Adrenal gland (tissue), 12 donors: Measurements from ENCODE around the gene CRTC3. TPM values are rescaled to one million over a fixed set of nuclear protein-coding genes. Genes with fewer than 3 reads are reported as not detected.
"Not testable (repeated sequence)": the region's sequence is repeated elsewhere in the genome, so short reads cannot be mapped to it uniquely, and the experiment has no call there.

Source experiments
- DNase-seq, 7 donors: peaks; one replicate each; pipeline ENCODE4 v3.0.0-alpha.2; 2019 to 2020
- H3K27ac ChIP-seq, 5 donors: fragments of 200-600 bp; sonication (generic) in 4 of 5; 1 replicate in 3 of 5; 2 replicates in 2 of 5; pipeline versions ENCODE4 v1.5.1 to v1.8.0; 2016 to 2020; ENCODE audit warnings: mild to moderate bottlenecking in 1 of 5
- H3K27me3 ChIP-seq: fragments of 200-600 bp; 2 replicates; pipeline ENCODE4 v1.8.0; 2021
- H3K36me3 ChIP-seq, 2 donors: fragments of 200-600 bp; replicated peaks in 1 of 2; 1 replicate in 1 of 2; 2 replicates in 1 of 2; pipeline versions ENCODE4 v1.5.1 to v1.8.0; 2018 to 2022
- H3K4me1 ChIP-seq, 2 donors: fragments of 200-600 bp; replicated peaks in 1 of 2; 1 replicate in 1 of 2; 2 replicates in 1 of 2; pipeline versions ENCODE4 v1.5.1 to v1.8.0; 2018 to 2021
- H3K4me3 ChIP-seq, 4 donors: fragments of 200-600 bp; sonication (generic) in 3 of 4; one replicate each; pipeline ENCODE4 v1.5.1; 2016 to 2018
- H3K9me3 ChIP-seq, 3 donors: fragments of 200-600 bp; sonication (generic) in 1 of 3; replicated peaks in 1 of 3; 1 replicate in 2 of 3; 2 replicates in 1 of 3; pipeline versions ENCODE4 v1.5.1 to v1.8.0; 2016 to 2021
- POLR2A ChIP-seq, 2 donors: fragments of 450-650 bp; IDR thresholded peaks; one replicate each; pipeline ENCODE4 v1.6.1; 2017; ENCODE audit warnings: antibody characterized with exemption in 2 of 2, mild to moderate bottlenecking in 2 of 2, moderate library complexity in 1 of 2
- whole genome bisulfite sequencing, 4 donors: extraction: QIAGEN DNeasy Blood & Tissue Kit in 2 of 4; methylation state at CpG; one replicate each; pipeline versions ENCODE4 v1.1.5 to v1.1.7; 2013 to 2017; 5-methylcytosine and 5-hydroxymethylcytosine counted together
- intact Hi-C, 2 donors: fragments of 100-400 bp; cut with DNase I; formaldehyde crosslinking; loops; one replicate each; pipeline versions ENCODE4 v1.14.1 to v1.15.0; 2022 to 2023
- polyA plus RNA-seq, 3 donors: library from polyadenylated mRNA; stranded (reverse); fragments of 200-250 nt in 2 of 3; fragments of 350-450 nt in 1 of 3; fragmentation: Illumina TruSeq in 1 of 3; extraction: RNeasy Lipid Tissue Mini Kit (QIAGEN cat#74804) in 1 of 3; gene quantifications; one replicate each; pipeline ENCODE4 v1.2.3, GENCODE V29; 2013 to 2014
- total RNA-seq, 9 donors: library from RNA; depleted of rRNA in 4 of 9; stranded (reverse); fragments of >200 nt in 4 of 9; fragments of 120-200 nt in 1 of 9; fragmentation: NEBNext Ultra II Directional in 1 of 9; extraction: Animal tissue kit (Norgen Biotek cat#: 25700) in 1 of 9; gene quantifications; one replicate each; pipeline versions ENCODE4 v1.1.0 to v1.2.4, GENCODE V29; 2013 to 2023
- TF ChIP-seq, protein P1 (sequence below), 6 experiments: fragments of 450-650 bp in 4 of 6; fragments of 200-600 bp in 2 of 6; sonication (generic) in 1 of 6; IDR thresholded peaks; 1 replicate in 5 of 6; 2 replicates in 1 of 6; pipeline versions ENCODE4 v1.5.1 to v1.8.0; 2016 to 2021; ENCODE audit warnings: antibody characterized with exemption in 6 of 6, mild to moderate bottlenecking in 2 of 6, moderate library complexity in 1 of 6
- donor health status: healthy with polysubstance abuse.
- donor health status: Bipolar disorder and iron deficiency.
- donor health status: DM: yes; HTN: yes; CAD: no.
- donor health status: DM: no; HTN: no; CAD: no.
- donor health status: DM: no; HTN: no; CAD: no.
- donor health status: DM: yes; HTN: yes; CAD: no.

Gene CRTC3
- total and polyA plus RNA-seq, 12 donors, result 11.5 to 46.7 (median 31.8) TPM

DNA sequence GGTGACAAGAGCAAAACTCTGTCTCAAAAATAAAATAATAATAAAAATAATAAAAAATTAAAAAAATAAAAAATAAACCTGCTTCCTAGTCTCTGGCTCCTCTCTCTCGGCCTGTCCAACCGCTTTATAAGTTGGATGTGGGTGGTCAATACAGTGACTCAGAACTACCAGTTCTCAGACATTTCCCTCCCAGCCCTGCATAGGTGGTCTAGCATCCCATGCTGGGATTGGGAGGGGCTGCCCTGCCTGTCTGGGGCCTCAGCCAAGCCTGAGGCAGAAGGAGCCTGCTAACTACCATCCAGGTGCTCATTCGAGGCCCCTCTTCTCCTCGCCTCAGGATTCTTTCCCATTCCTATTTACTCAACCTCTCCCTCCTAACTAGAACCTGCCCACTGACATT lies 154.2 kb downstream of the CRTC3 start:
- 89 to 95% (median 93%) methylated on average over 4 of the region's 4 CpGs for WGBS, 4 donors
- DNase-seq, result no peak
- Histone ChIP-seq H3K27me3 (no peaks in the 10 kb centered on the region), H3K36me3 (no peaks in the 10 kb centered on the region), H3K4me1 (peaks cover 0 to 13% of the 10 kb centered on the region in 2 donors), H3K9me3 (no peaks in the 10 kb centered on the region), H3K27ac (no peak overlapping the region), H3K4me3 (no peak overlapping the region)
- no peak for TF ChIP-seq POLR2A (IDR thresholded peaks at IDR 0.05)
- TF ChIP-seq, protein P1, sequence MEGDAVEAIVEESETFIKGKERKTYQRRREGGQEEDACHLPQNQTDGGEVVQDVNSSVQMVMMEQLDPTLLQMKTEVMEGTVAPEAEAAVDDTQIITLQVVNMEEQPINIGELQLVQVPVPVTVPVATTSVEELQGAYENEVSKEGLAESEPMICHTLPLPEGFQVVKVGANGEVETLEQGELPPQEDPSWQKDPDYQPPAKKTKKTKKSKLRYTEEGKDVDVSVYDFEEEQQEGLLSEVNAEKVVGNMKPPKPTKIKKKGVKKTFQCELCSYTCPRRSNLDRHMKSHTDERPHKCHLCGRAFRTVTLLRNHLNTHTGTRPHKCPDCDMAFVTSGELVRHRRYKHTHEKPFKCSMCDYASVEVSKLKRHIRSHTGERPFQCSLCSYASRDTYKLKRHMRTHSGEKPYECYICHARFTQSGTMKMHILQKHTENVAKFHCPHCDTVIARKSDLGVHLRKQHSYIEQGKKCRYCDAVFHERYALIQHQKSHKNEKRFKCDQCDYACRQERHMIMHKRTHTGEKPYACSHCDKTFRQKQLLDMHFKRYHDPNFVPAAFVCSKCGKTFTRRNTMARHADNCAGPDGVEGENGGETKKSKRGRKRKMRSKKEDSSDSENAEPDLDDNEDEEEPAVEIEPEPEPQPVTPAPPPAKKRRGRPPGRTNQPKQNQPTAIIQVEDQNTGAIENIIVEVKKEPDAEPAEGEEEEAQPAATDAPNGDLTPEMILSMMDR (IDR thresholded peaks at IDR 0.05), result no peak
- intact Hi-C loops, result no loop called here

DNA sequence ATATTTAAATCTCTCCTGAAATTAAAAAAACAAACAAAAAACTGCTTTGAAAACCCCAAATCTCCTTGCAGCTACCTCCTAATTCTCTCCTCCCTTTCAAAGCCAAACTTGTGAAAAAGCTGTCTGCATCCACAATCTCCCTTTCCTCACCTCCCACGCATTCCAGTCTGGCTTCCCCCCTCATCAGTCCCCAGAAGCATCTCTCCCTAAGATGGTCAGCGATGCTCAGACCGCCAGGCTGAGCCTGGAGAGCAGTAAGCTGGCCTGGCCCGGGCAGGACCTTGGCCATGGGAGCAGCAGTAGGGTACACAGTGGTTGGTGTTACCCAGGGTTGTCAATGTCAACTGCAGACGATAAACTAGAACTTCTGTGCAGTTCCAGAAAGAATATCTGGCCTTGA lies 154.6 kb downstream of the CRTC3 start:
- WGBS, 4 donors, result 80 to 83% (median 82%) methylated on average over 4 to 5 of the region's 5 CpGs
- no peak for DNase-seq

DNA sequence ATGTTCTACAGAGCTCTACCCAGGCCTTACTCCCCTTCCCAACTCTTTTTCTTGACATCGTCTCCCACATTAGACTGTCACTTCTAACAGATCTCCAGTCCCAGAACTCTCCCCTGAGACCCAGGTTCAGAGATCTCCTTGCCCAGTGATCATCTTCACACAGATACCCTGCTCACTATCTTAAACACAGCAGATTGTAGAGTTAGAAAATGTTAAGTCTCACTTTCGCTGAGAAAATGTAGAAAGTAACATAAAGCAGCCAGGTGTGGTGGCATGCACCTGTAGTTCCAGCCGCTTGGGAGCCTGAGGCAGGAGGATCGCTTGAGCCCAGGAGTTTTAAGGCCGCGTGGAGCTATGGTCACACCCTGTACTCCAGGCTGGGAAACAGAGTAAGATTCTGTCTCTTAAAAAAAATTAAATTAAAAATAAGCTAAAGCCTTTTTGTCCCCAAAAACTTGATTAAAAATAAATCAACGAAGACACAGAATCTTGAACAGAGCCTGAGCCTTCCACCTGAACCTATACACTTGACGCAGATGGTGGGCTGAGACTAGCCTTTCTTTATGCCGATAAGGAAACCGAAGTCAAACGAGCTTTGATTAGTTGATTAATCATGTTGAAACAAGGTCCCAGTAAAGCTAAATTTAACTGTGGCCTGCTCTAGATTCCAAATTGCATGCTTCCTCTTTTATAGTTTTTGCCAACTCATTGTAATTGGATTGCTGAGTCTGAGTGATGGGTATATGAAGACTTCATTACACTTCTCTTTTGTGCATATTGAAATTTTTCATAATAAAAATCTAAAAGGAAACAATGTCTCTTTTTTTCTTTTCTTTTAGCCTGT lies 156.1 kb downstream of the CRTC3 start:
- Histone ChIP-seq H3K36me3 (no peaks in the 10 kb centered on the region), H3K4me1 (peaks cover 0 to 6% of the 10 kb centered on the region in 2 donors), H3K27ac (no peak overlapping the region), H3K9me3 (no peaks in the 10 kb centered on the region), H3K27me3 (no peaks in the 10 kb centered on the region), H3K4me3 (no peak overlapping the region)
- WGBS, 4 donors, result 73 to 79% (median 76%) methylated on average over 11 of the region's 11 CpGs
- intact Hi-C loops, result no loop called here
- TF ChIP-seq, protein P1 (IDR thresholded peaks at IDR 0.05), result no peak
- TF ChIP-seq POLR2A (IDR thresholded peaks at IDR 0.05), result no peak
- no peak for DNase-seq

More for the DNA sequence above, 154.6 kb downstream of the CRTC3 start:
- Histone ChIP-seq H3K36me3 (no peaks in the 10 kb centered on the region), H3K4me3 (no peak overlapping the region), H3K4me1 (peaks cover 0 to 13% of the 10 kb centered on the region in 2 donors), H3K27me3 (no peaks in the 10 kb centered on the region), H3K9me3 (no peaks in the 10 kb centered on the region), H3K27ac (no peak overlapping the region)
- TF ChIP-seq, protein P1 (IDR thresholded peaks at IDR 0.05), result no peak
- TF ChIP-seq POLR2A (IDR thresholded peaks at IDR 0.05), result no peak
- intact Hi-C loops, result no loop called here

DNA sequence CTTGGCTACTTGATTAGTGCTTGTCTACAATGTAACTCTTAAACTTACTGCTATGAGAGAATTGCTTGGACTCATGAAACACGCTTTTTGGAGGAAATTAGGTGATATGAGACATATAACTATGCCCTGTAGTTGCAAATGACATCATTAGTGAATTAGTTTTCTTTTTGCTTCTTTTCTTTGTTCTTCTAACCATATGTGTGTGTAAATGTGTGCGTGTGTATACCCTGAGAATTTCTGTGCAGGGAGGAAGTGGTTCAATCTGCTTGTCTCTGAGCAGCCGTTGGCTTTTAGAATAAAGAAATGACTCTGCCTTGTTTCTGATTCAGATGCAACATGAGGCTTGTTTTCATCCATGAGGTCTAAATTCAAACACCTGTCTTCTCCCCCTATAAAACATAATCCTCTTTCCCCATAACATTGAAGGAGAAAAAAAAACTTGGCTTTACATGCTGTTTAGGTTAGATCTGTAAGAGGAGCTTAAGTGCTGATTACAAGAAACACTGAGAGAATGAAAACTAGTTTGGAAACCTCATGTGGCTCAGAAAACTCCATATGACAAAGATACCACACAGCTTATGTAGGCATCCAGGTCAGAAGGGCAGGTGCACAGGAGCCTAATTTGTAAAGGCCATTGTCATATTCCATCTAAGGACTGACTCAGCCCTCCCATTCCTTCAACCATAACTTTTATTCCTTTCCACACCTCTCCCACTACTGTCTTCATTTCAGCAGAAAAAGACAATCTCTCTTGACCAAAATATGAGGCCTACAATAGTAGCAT lies 156.9 kb downstream of the CRTC3 start:
- 76 to 89% (median 87%) methylated on average over 3 of the region's 3 CpGs for WGBS, 4 donors
- TF ChIP-seq, protein P1 (IDR thresholded peaks at IDR 0.05), result no peak
- TF ChIP-seq POLR2A (IDR thresholded peaks at IDR 0.05), result no peak
- Histone ChIP-seq H3K27ac (no peak overlapping the region), H3K4me3 (no peak overlapping the region), H3K36me3 (no peaks in the 10 kb centered on the region), H3K4me1 (peaks cover 6 to 9% of the 10 kb centered on the region in 2 donors), H3K27me3 (no peaks in the 10 kb centered on the region), H3K9me3 (no peaks in the 10 kb centered on the region)
- intact Hi-C loops, result no loop called here
- DNase-seq, result no peak

DNA sequence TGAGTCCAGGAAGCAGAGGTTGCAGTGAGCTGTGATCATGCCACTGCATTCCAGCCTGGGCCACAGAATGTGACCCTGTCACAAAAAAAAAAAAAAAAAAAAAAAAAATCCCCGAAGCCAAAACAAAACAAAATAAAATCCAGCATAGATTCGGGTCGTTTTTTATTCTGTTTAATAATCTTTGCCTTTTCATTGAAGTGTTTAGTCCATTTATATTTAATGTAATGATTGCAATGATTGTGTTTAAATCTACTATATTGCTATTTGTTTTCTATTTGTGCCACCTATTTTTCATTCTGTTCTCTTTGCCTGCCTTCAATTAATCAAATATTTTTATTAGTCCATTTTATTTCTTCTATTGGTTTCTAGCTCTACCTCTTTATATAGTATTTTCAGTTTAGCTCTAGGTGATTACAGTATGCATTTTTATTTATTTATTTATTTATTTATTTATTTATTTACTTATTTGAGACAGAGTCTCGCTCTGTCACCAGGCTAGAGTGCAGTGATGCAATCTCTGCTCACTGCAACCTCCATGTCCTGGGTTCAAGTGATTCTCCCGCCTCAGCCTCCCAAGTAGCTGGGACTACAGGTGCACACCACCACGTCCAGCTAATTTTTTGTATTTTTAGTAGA lies 159.7 kb downstream of the CRTC3 start:
- H3K36me3 ChIP-seq, H3K9me3 ChIP-seq, DNase-seq, H3K4me3 ChIP-seq, intact Hi-C loops, H3K27ac ChIP-seq, H3K27me3 ChIP-seq: not testable (repeated sequence)
- peaks cover 9 to 14% of the 10 kb centered on the region in 2 donors for H3K4me1 ChIP-seq
- WGBS, 4 donors, result 81 to 98% (median 85%) methylated on average over 6 of the region's 6 CpGs
